Motor neuron (in vitro differentiated cells): ENCODE data around the gene GNAQ. TPM values are rescaled to one million over a fixed set of nuclear protein-coding genes. Genes with fewer than 3 reads are reported as not detected.
"Not testable (repeated sequence)": the region's sequence is repeated elsewhere in the genome, so short reads cannot be mapped to it uniquely, and the experiment has no call there.

ENCODE experiments used
- ATAC-seq, 8 experiments: fragments of 200-7000 bp; cut with Tn5 transposase; replicated peaks in 6 of 8; 2 replicates each; pipeline ENCODE4 v1.8.0; 2021; ENCODE audit warnings: mild to moderate bottlenecking in 8 of 8, moderate library complexity in 8 of 8
- H3K27ac ChIP-seq, 2 donors: fragments of 250-450 bp; sonication (Bioruptor Pico); 2 replicates each; pipeline ENCODE4 v1.9.0; 2021; ENCODE audit warnings: antibody characterized with exemption in 2 of 2, mild to moderate bottlenecking in 2 of 2, moderate library complexity in 1 of 2
- H3K4me1 ChIP-seq, 2 donors: fragments of 250-450 bp; sonication (Bioruptor Pico); replicated peaks in 1 of 2; 2 replicates each; pipeline ENCODE4 v1.6.1; 2021; ENCODE audit warnings: antibody characterized with exemption in 2 of 2, mild to moderate bottlenecking in 2 of 2, moderate library complexity in 1 of 2
- H3K4me3 ChIP-seq, 5 donors: fragments of 250-450 bp; sonication (Bioruptor Pico); 2 replicates each; pipeline ENCODE4 v1.9.0; 2021; ENCODE audit warnings: antibody characterized with exemption in 5 of 5, mild to moderate bottlenecking in 5 of 5, moderate library complexity in 4 of 5
- WGBS, 10 experiments: fragments of 450-650 bp; shearing (Covaris generic); methylation state at CpG; one replicate each; pipeline ENCODE4 v1.0.0; 2022; 5-methylcytosine and 5-hydroxymethylcytosine counted together
- in situ Hi-C, 9 experiments: fragments of 400-800 bp; cut with MboI; loops; one replicate each; pipeline ENCODE4 v1.15.0; 2021; ENCODE audit warnings: low sequenced_read_pairs in 9 of 9, low pct_unique_long_range_greater_than_20kb in 2 of 9; ENCODE audit not compliant: unreplicated experiment in 9 of 9
- total RNA-seq, 8 experiments: library from RNA; unstranded; fragments of 300-600 nt; gene quantifications; 2 replicates each; pipeline versions ENCODE4 v1.2.3 to v1.2.4, GENCODE V29; 2022

The GNAQ gene
- 10 to 100 TPM; 10.5 to 84.7 (median 37.9) TPM for total RNA-seq

GRCh38 chr9:78031444-78031892, at the start of gene GNAQ:
Gene GNAQ, minus strand, starts transcription at chr9:78031811. Its CDS starts 576 bp downstream, at chr9:78031235.
- WGBS, 10 experiments: no CpG with 5 or more reads among the region's 79 CpGs
- ATAC-seq: peak in 7 of 8 experiments; percentile 18 to 51 (median 28)
- Histone ChIP-seq H3K4me3 (peak within 1 kb of the TSS; percentile 71 to 95 (median 88)), H3K4me1 (peaks cover 12 to 29% of the 10 kb centered on the region in 2 donors), H3K27ac (peak within 1 kb of the TSS; percentile 97 to 98)
- in situ Hi-C loops: loop anchor here in 5 of 9 experiments (25.0 kb wide), 3 partner anchors 169 to 594 kb away; no protein-coding TSS in a partner anchor

GRCh38 chr9:78074385-78075291, 43.0 kb upstream of the GNAQ start:
- no peak overlapping the region for H3K4me3 ChIP-seq
- WGBS, 10 experiments: 32 to 87% (median 69%) methylated on average over 1 to 4 of the region's 4 CpGs
- no peaks in the 10 kb centered on the region for H3K4me1 ChIP-seq
- H3K27ac ChIP-seq: no peak overlapping the region
- no peak for ATAC-seq
- in situ Hi-C loops: no loop called here

- H3K27ac ChIP-seq: no peak overlapping the region
- 27 to 86% (median 52%) methylated on average over 1 to 8 of the region's 8 CpGs; no CpG with 5 or more reads in 2 of the 10 experiments for WGBS, 10 experiments
- no peak overlapping the region for H3K4me3 ChIP-seq
- in situ Hi-C loops: no loop called here
- no peaks in the 10 kb centered on the region for H3K4me1 ChIP-seq
- no peak for ATAC-seq
Measured at GRCh38 chr9:78073722-78074121, 42.1 kb upstream of the GNAQ start.

GRCh38 chr9:78072586-78073199, 41.1 kb upstream of the GNAQ start:
- in situ Hi-C loops: no loop called here
- H3K27ac ChIP-seq: no peak overlapping the region

GRCh38 chr9:78070521-78070920, 38.9 kb upstream of the GNAQ start:
- H3K4me1 ChIP-seq: no peaks in the 10 kb centered on the region
- no peak overlapping the region for H3K4me3 ChIP-seq
- ATAC-seq: no peak
- in situ Hi-C loops: no loop called here
- no peak overlapping the region for H3K27ac ChIP-seq
- 17 to 67% (median 46%) methylated on average over 1 to 2 of the region's 2 CpGs; no CpG with 5 or more reads in 1 of the 10 experiments for WGBS, 10 experiments

More at GRCh38 chr9:78072586-78073199, 41.1 kb upstream of the GNAQ start:
- no peaks in the 10 kb centered on the region for H3K4me1 ChIP-seq
- 6 to 94% (median 69%) methylated on average over 1 to 3 of the region's 3 CpGs; no CpG with 5 or more reads in 2 of the 10 experiments for WGBS, 10 experiments
- ATAC-seq: no peak
- no peak overlapping the region for H3K4me3 ChIP-seq

GRCh38 chr9:78064075-78064474, 32.5 kb upstream of the GNAQ start:
- WGBS, 10 experiments: 0 to 90% (median 66%) methylated on average over 2 to 3 of the region's 3 CpGs; no CpG with 5 or more reads in 2 of the 10 experiments
- in situ Hi-C loops: no loop called here
- peak in 1 of 8 experiments; percentile 43 for ATAC-seq
- Histone ChIP-seq H3K4me1 (no peaks in the 10 kb centered on the region), H3K4me3 (no peak overlapping the region), H3K27ac (no peak overlapping the region)

- in situ Hi-C loops: no loop called here
- 39 to 100% (median 90%) methylated on average over 1 to 3 of the region's 3 CpGs; no CpG with 5 or more reads in 1 of the 10 experiments for WGBS, 10 experiments
- no peak overlapping the region for H3K27ac ChIP-seq
- ATAC-seq: no peak
- no peaks in the 10 kb centered on the region for H3K4me1 ChIP-seq
- no peak overlapping the region for H3K4me3 ChIP-seq
Measured at GRCh38 chr9:78062710-78063109, 31.1 kb upstream of the GNAQ start.

- in situ Hi-C loops, ATAC-seq, H3K4me3 ChIP-seq, H3K4me1 ChIP-seq, H3K27ac ChIP-seq: not testable (repeated sequence)
- WGBS, 10 experiments: 10 to 91% (median 80%) methylated on average over 1 to 7 of the region's 7 CpGs
Measured at GRCh38 chr9:78054218-78054617, 22.6 kb upstream of the GNAQ start.

GRCh38 chr9:78053627-78054026, 22.0 kb upstream of the GNAQ start:
- no peak overlapping the region for H3K27ac ChIP-seq
- no peaks in the 10 kb centered on the region for H3K4me1 ChIP-seq
- 86 to 100% (median 100%) methylated on average over 1 to 3 of the region's 3 CpGs; no CpG with 5 or more reads in 5 of the 10 experiments for WGBS, 10 experiments
- no peak for ATAC-seq
- in situ Hi-C loops: no loop called here
- no peak overlapping the region for H3K4me3 ChIP-seq

- in situ Hi-C loops: no loop called here
- no peak for ATAC-seq
Measured at GRCh38 chr9:78050421-78050820, 18.8 kb upstream of the GNAQ start.

GRCh38 chr9:78049484-78049883, 17.9 kb upstream of the GNAQ start:
- Histone ChIP-seq H3K4me1 (no peaks in the 10 kb centered on the region), H3K27ac (no peak overlapping the region), H3K4me3 (no peak overlapping the region)
- in situ Hi-C loops: loop anchor here in 5 of 9 experiments (25.0 kb wide), 3 partner anchors 187 to 612 kb away; no protein-coding TSS in a partner anchor
- 33 to 100% (median 91%) methylated on average over 1 to 3 of the region's 3 CpGs; no CpG with 5 or more reads in 1 of the 10 experiments for WGBS, 10 experiments
- ATAC-seq: no peak

More at GRCh38 chr9:78050421-78050820, 18.8 kb upstream of the GNAQ start:
- Histone ChIP-seq H3K4me1 (no peaks in the 10 kb centered on the region), H3K27ac (no peak overlapping the region), H3K4me3 (no peak overlapping the region)

GRCh38 chr9:78047106-78047505, 15.5 kb upstream of the GNAQ start:
- no peak for ATAC-seq
- H3K4me1 ChIP-seq: no peaks in the 10 kb centered on the region
- in situ Hi-C loops: loop anchor here in 5 of 9 experiments (25.0 kb wide), 3 partner anchors 185 to 610 kb away; no protein-coding TSS in a partner anchor
- 46 to 96% (median 74%) methylated on average over 3 to 4 of the region's 4 CpGs for WGBS, 10 experiments
- no peak overlapping the region for H3K27ac ChIP-seq
- H3K4me3 ChIP-seq: no peak overlapping the region

- no peak for ATAC-seq
- no peak overlapping the region for H3K27ac ChIP-seq
- no peaks in the 10 kb centered on the region for H3K4me1 ChIP-seq
- in situ Hi-C loops: loop anchor here in 5 of 9 experiments (25.0 kb wide), 3 partner anchors 184 to 609 kb away; no protein-coding TSS in a partner anchor
- H3K4me3 ChIP-seq: no peak overlapping the region
Measured at GRCh38 chr9:78046112-78046511, 14.5 kb upstream of the GNAQ start.
